ENCODE data around the gene INSR.

DNA sequence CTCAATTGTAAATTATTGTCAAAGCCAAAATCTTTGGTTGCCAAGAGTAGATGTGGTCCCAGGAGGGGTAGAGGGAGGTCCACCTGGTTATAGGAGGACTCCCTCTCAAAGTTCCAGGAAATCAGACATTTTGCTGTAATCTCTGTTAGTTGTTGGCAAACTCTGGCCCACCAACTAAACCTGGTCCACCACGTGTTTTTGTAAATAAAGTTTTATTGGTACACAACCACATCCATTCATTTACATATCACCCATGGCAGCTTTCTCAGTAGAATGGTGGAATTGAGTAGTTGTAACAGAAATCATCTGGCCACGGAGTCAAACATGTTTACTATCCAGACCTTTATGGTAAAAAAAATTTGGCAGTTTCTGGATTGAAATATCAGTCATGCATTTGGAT, 154.1 kb downstream of the INSR start:
- TF ChIP-seq POLR2A (IDR thresholded peaks at IDR 0.05) (no peak), CTCF (IDR thresholded peaks at IDR 0.05) (no peak), EP300 (IDR thresholded peaks at IDR 0.05) (no peak)
